Keratinocyte (primary cell): ENCODE results near the gene CCDC15. TPM values are rescaled to one million over a fixed set of nuclear protein-coding genes. Genes with fewer than 3 reads are reported as not detected.
A peak's percentile ranks its signal among the peaks of the same experiment; 100 is the strongest.

Experiments used
- DNase-seq: peaks from one replicate; pipeline ENCODE4 v3.0.0-alpha.2; 2011; ENCODE audit warnings: low read depth, missing footprints, low spot score
- FAIRE-seq: peaks from 2 replicates; lab custom pipeline; 2011; peaks lifted over from hg19 to GRCh38; lab: Jason Lieb, UNC
- H2AFZ ChIP-seq: 2 replicates; pipeline ENCODE4 v1.6.0; 2012; ENCODE audit warnings: low read length, control low read depth, inconsistent platforms; ENCODE audit not compliant: control insufficient read depth
- H3K27ac ChIP-seq: 2 replicates; pipeline ENCODE4 v1.5.1; 2011; ENCODE audit warnings: low read length; ENCODE audit not compliant: control insufficient read depth, insufficient read depth
- H3K27me3 ChIP-seq: 3 replicates; pipeline ENCODE4 v1.6.0; 2011; ENCODE audit warnings: low read length; ENCODE audit not compliant: control insufficient read depth, insufficient read depth; ENCODE audit errors: extremely low read depth
- H3K36me3 ChIP-seq, 2 experiments: 2 replicates in 1 of 2; 3 replicates in 1 of 2; pipeline ENCODE4 v1.5.1; 2011; ENCODE audit warnings: low read length in 2 of 2, mild to moderate bottlenecking in 1 of 2; ENCODE audit not compliant: control insufficient read depth in 2 of 2, insufficient read depth in 2 of 2; ENCODE audit errors: extremely low read depth in 1 of 2
- H3K4me1 ChIP-seq: 3 replicates; pipeline ENCODE4 v1.5.1; 2011; ENCODE audit warnings: low read length; ENCODE audit not compliant: control insufficient read depth, insufficient read depth; ENCODE audit errors: extremely low read depth
- H3K4me2 ChIP-seq: 3 replicates; pipeline ENCODE4 v1.6.0; 2011; ENCODE audit warnings: low read depth, low read length; ENCODE audit not compliant: control insufficient read depth, insufficient read depth; ENCODE audit errors: extremely low read depth
- H3K4me3 ChIP-seq, 3 experiments: fragments of 200-600 bp in 1 of 3; sonication (generic) in 1 of 3; 2 replicates in 2 of 3; 3 replicates in 1 of 3; pipeline ENCODE4 v1.5.1; 2011 to 2016; ENCODE audit warnings: low read length in 3 of 3, mild to moderate bottlenecking in 3 of 3, control low read depth in 2 of 3, inconsistent platforms in 1 of 3, low read depth in 1 of 3, mixed read lengths in 1 of 3, mixed run types in 1 of 3, moderate library complexity in 1 of 3; ENCODE audit not compliant: control insufficient read depth in 2 of 3, insufficient read depth in 2 of 3; ENCODE audit errors: extremely low read depth in 1 of 3
- H3K79me2 ChIP-seq: 2 replicates; pipeline ENCODE4 v1.6.0; 2012; ENCODE audit warnings: low read length; ENCODE audit not compliant: control insufficient read depth, insufficient read depth
- H3K9ac ChIP-seq: 3 replicates; pipeline ENCODE4 v1.6.0; 2011; ENCODE audit warnings: low read length; ENCODE audit not compliant: control insufficient read depth, insufficient read depth; ENCODE audit errors: extremely low read depth
- H3K9me1 ChIP-seq: 3 replicates; pipeline ENCODE4 v1.6.0; 2011; ENCODE audit warnings: low read length; ENCODE audit not compliant: control insufficient read depth, insufficient read depth; ENCODE audit errors: extremely low read depth
- H3K9me3 ChIP-seq: 2 replicates; pipeline ENCODE4 v1.5.1; 2012; ENCODE audit warnings: low read depth, low read length; ENCODE audit not compliant: control insufficient read depth
- H4K20me1 ChIP-seq: 3 replicates; pipeline ENCODE4 v1.6.0; 2011; ENCODE audit warnings: low read length; ENCODE audit not compliant: control insufficient read depth, insufficient read depth; ENCODE audit errors: extremely low read depth
- CTCF ChIP-seq, 3 experiments: IDR thresholded peaks in 1 of 3; conservative IDR thresholded peaks in 1 of 3; optimal IDR thresholded peaks in 1 of 3; 2 replicates in 2 of 3; 3 replicates in 1 of 3; pipeline versions ENCODE3 to v1.5.1; 2011; ENCODE audit warnings: low read length in 3 of 3, mild to moderate bottlenecking in 3 of 3, moderate library complexity in 2 of 3, control low read depth in 1 of 3, inconsistent platforms in 1 of 3; ENCODE audit not compliant: insufficient read depth in 2 of 3; ENCODE audit errors: extremely low read depth in 1 of 3
- EZH2 ChIP-seq: IDR thresholded peaks from one replicate; pipeline ENCODE4 v1.6.1; 2012; ENCODE audit warnings: inconsistent platforms, mild to moderate bottlenecking, low read length, moderate library complexity
- dilution Hi-C: fragments of 300-500 bp; cut with MboI; formaldehyde crosslinking; loops from one replicate; pipeline ENCODE4 v1.7.0; 2020; ENCODE audit warnings: low sequenced_read_pairs; ENCODE audit not compliant: extremely low pct_ligation_motif_present
- polyA plus RNA-seq, 5 experiments: library from polyadenylated mRNA; depleted of rRNA in 3 of 5; stranded (reverse) in 3 of 5; stranded (forward) in 1 of 5; unstranded in 1 of 5; fragments of >200 nt; gene quantifications; 1 replicate in 1 of 5; 2 replicates in 3 of 5; 3 replicates in 1 of 5; pipeline versions ENCODE4 v1.2.1 to v1.2.3, GENCODE V29; 2011 to 2012; ENCODE audit warnings: missing spikeins in 2 of 5, low read depth in 1 of 5, low replicate concordance in 1 of 5

Gene CCDC15
- polyA plus RNA-seq, 1 donor (not counting 4 experiments of a cell fraction or from before 2014, with no cell fraction given), result 2.0 TPM

GRCh38 chr11:124934862-124935547, 19.0 kb upstream of the CCDC15 start:
- DNase-seq (no peak), FAIRE-seq (no peak)
- H3K9me3 ChIP-seq, result no peaks in the 10 kb centered on the region
- H3K27me3 ChIP-seq, result no peaks in the 10 kb centered on the region
- no peak overlapping the region for H3K9ac ChIP-seq
- H4K20me1 ChIP-seq, result no peaks in the 10 kb centered on the region
- H3K36me3 ChIP-seq, result no peaks in the 10 kb centered on the region
- no peak overlapping the region for H3K4me3 ChIP-seq
- dilution Hi-C loops, result no loop called here
- H3K27ac ChIP-seq, result no peak overlapping the region
- no peak overlapping the region for H3K4me2 ChIP-seq
- no peak overlapping the region for H2AFZ ChIP-seq
- H3K9me1 ChIP-seq, result no peaks in the 10 kb centered on the region
- TF ChIP-seq EZH2 (no peak), CTCF (optimal IDR thresholded peaks at IDR 0.05 in 1 of 3, IDR thresholded peaks at IDR 0.05 in 1 of 3, conservative IDR thresholded peaks at IDR 0.05 in 1 of 3; ENCODE audit: extremely low read depth in 1 of 3, insufficient read depth in 2 of 3, low read length in 3 of 3) (peak in 1 of 3 experiments; percentile 21)
- peaks cover 5% of the 10 kb centered on the region for H3K4me1 ChIP-seq
- no peaks in the 10 kb centered on the region for H3K79me2 ChIP-seq

GRCh38 chr11:124935548-124936514, 18.2 kb upstream of the CCDC15 start, which contains the start of gene HEPACAM:
TSS of gene HEPACAM (minus strand) at chr11:124936047. CDS start at chr11:124936006, 41 bp downstream.
- Histone ChIP-seq H3K4me3 (no peak within 1 kb of the TSS), H3K9me3 (no peaks in the 10 kb centered on the region), H3K79me2 (no peaks in the 10 kb centered on the region), H4K20me1 (no peaks in the 10 kb centered on the region), H3K9ac (no peak within 1 kb of the TSS), H2AFZ (no peak within 1 kb of the TSS), H3K27me3 (no peaks in the 10 kb centered on the region), H3K9me1 (no peaks in the 10 kb centered on the region), H3K4me1 (peaks cover 5% of the 10 kb centered on the region), H3K4me2 (no peak within 1 kb of the TSS), H3K36me3 (no peaks in the 10 kb centered on the region), H3K27ac (no peak within 1 kb of the TSS)
- no peak for TF ChIP-seq CTCF (optimal IDR thresholded peaks at IDR 0.05 in 1 of 3, IDR thresholded peaks at IDR 0.05 in 1 of 3, conservative IDR thresholded peaks at IDR 0.05 in 1 of 3; ENCODE audit: extremely low read depth in 1 of 3, insufficient read depth in 2 of 3, low read length in 3 of 3)
- no peak for DNase-seq
- no peak for FAIRE-seq
- dilution Hi-C loops, result no loop called here
